CD14-positive monocyte (primary cell): ENCODE data around the gene PRDM7. TPM values are rescaled to one million over a fixed set of nuclear protein-coding genes. Genes with fewer than 3 reads are reported as not detected.

ENCODE experiments used
- DNase-seq, 3 donors: peaks; one replicate each; pipeline ENCODE4 v3.0.0-alpha.2; 2011 to 2022
- H2AFZ ChIP-seq: 2 replicates; pipeline ENCODE4 v1.6.0; 2012; ENCODE audit warnings: mild to moderate bottlenecking, low read depth, low read length, inconsistent platforms; ENCODE audit not compliant: insufficient read depth, poor library complexity, severe bottlenecking
- H3K27ac ChIP-seq, 2 donors: 1 replicate in 1 of 2; 2 replicates in 1 of 2; pipeline ENCODE4 v1.5.1; 2012 to 2013; ENCODE audit warnings: low read length in 2 of 2, control low read depth in 1 of 2, inconsistent platforms in 1 of 2, low read depth in 1 of 2, mild to moderate bottlenecking in 1 of 2
- H3K27me3 ChIP-seq, 2 donors: one replicate each; pipeline versions ENCODE4 v1.6.0 to v1.6.1; 2011 to 2013; ENCODE audit warnings: low read length in 2 of 2; ENCODE audit not compliant: control insufficient read depth in 2 of 2, insufficient read depth in 2 of 2
- H3K36me3 ChIP-seq, 2 donors: replicated peaks in 1 of 2; 1 replicate in 1 of 2; 2 replicates in 1 of 2; pipeline versions ENCODE4 v1.5.1 to v1.6.1; 2012 to 2013; ENCODE audit warnings: low read length in 2 of 2, control low read depth in 1 of 2, inconsistent platforms in 1 of 2, mild to moderate bottlenecking in 1 of 2; ENCODE audit not compliant: insufficient read depth in 2 of 2, control insufficient read depth in 1 of 2
- H3K4me1 ChIP-seq, 2 donors: 1 replicate in 1 of 2; 2 replicates in 1 of 2; pipeline versions ENCODE4 v1.5.1 to v1.6.1; 2012 to 2013; ENCODE audit warnings: low read length in 2 of 2, control low read depth in 1 of 2, inconsistent platforms in 1 of 2, mild to moderate bottlenecking in 1 of 2, moderate library complexity in 1 of 2; ENCODE audit not compliant: insufficient read depth in 2 of 2, control insufficient read depth in 1 of 2
- H3K4me2 ChIP-seq: replicated peaks from 2 replicates; pipeline ENCODE3; 2012; ENCODE audit warnings: low read length, moderate library complexity, mild to moderate bottlenecking; ENCODE audit not compliant: poor library complexity, severe bottlenecking; ENCODE audit errors: extremely low read depth
- H3K4me3 ChIP-seq, 3 experiments: fragments of 200-600 bp in 1 of 3; sonication (generic) in 1 of 3; replicated peaks in 1 of 3; 1 replicate in 2 of 3; 2 replicates in 1 of 3; pipeline ENCODE4 v1.5.1; 2011 to 2013; ENCODE audit warnings: low read length in 3 of 3, mild to moderate bottlenecking in 3 of 3, control low read depth in 2 of 3, low read depth in 2 of 3, inconsistent platforms in 1 of 3, moderate library complexity in 1 of 3
- H3K79me2 ChIP-seq: 2 replicates; pipeline ENCODE4 v1.6.0; 2012; ENCODE audit warnings: mild to moderate bottlenecking, control low read depth, inconsistent platforms, low read length, moderate library complexity; ENCODE audit not compliant: insufficient read depth
- H3K9ac ChIP-seq: 2 replicates; pipeline ENCODE4 v1.6.0; 2017; ENCODE audit warnings: low read length, mild to moderate bottlenecking; ENCODE audit not compliant: insufficient read depth, poor library complexity, severe bottlenecking
- H3K9me3 ChIP-seq, 2 donors: replicated peaks in 1 of 2; 1 replicate in 1 of 2; 2 replicates in 1 of 2; pipeline versions ENCODE4 v1.5.1 to v1.6.1; 2012 to 2013; ENCODE audit warnings: low read length in 2 of 2, control low read depth in 1 of 2; ENCODE audit not compliant: control insufficient read depth in 1 of 2, insufficient read depth in 1 of 2
- H4K20me1 ChIP-seq: 2 replicates; pipeline ENCODE4 v1.6.0; 2012; ENCODE audit warnings: mild to moderate bottlenecking, low read length, control low read depth, moderate library complexity; ENCODE audit not compliant: insufficient read depth
- H3K27ac Mint-ChIP-seq, 7 donors: one replicate each; pipeline ENCODE4 v1.8.0; 2020; ENCODE audit warnings: mild to moderate bottlenecking in 7 of 7, mixed read lengths in 7 of 7, moderate library complexity in 6 of 7, inconsistent platforms in 2 of 7
- H3K27me3 Mint-ChIP-seq, 3 donors: one replicate each; pipeline ENCODE4 v1.8.0; 2021 to 2022; ENCODE audit warnings: low read depth in 3 of 3, mild to moderate bottlenecking in 3 of 3, mixed read lengths in 3 of 3, moderate library complexity in 3 of 3, inconsistent platforms in 1 of 3
- H3K36me3 Mint-ChIP-seq, 2 donors: one replicate each; pipeline ENCODE4 v1.8.0; 2020; ENCODE audit warnings: mixed read lengths in 2 of 2, inconsistent platforms in 1 of 2, mild to moderate bottlenecking in 1 of 2
- H3K4me1 Mint-ChIP-seq: one replicate; pipeline ENCODE4 v1.8.0; 2020; ENCODE audit warnings: mild to moderate bottlenecking, mixed read lengths
- H3K4me3 Mint-ChIP-seq, 2 donors: one replicate each; pipeline ENCODE4 v1.8.0; 2020; ENCODE audit warnings: mild to moderate bottlenecking in 2 of 2, mixed read lengths in 2 of 2, moderate library complexity in 1 of 2
- H3K9me3 Mint-ChIP-seq, 7 donors: one replicate each; pipeline ENCODE4 v1.8.0; 2020 to 2022; ENCODE audit warnings: mixed read lengths in 7 of 7, mild to moderate bottlenecking in 6 of 7, moderate library complexity in 6 of 7, inconsistent platforms in 2 of 7
- CTCF ChIP-seq: fragments of 200-600 bp; IDR thresholded peaks from one replicate; pipeline ENCODE4 v1.8.0; 2022; ENCODE audit warnings: antibody characterized with exemption, mild to moderate bottlenecking
- WGBS: methylation state at CpG from one replicate; pipeline ENCODE4 v1.1.5; 2013; ENCODE audit warnings: missing lambda C conversion rate; ENCODE audit not compliant: insufficient coverage; 5-methylcytosine and 5-hydroxymethylcytosine counted together
- intact Hi-C, 2 donors: fragments of 100-400 bp; cut with micrococcal nuclease; formaldehyde crosslinking; loops; one replicate each; pipeline versions ENCODE4 v1.15.0 to v1.15.1; 2023
- polyA plus RNA-seq, 3 donors: library from polyadenylated mRNA; depleted of rRNA in 1 of 3; unstranded in 2 of 3; stranded (reverse) in 1 of 3; fragments of 300-500 nt in 2 of 3; fragments of >200 nt in 1 of 3; fragmentation: Illumina TruSeq in 2 of 3; gene quantifications; 1 replicate in 2 of 3; 2 replicates in 1 of 3; pipeline ENCODE4 v1.2.3, GENCODE V29; 2012 to 2021

PRDM7 gene
- polyA plus RNA-seq, 3 donors, result not detected

- intact Hi-C loops, result no loop called here
- TF ChIP-seq CTCF, result no peak
- Histone ChIP-seq H3K79me2 (no peaks in the 10 kb centered on the region), H3K36me3 (no peaks in the 10 kb centered on the region), H3K4me3 (no peak overlapping the region), H3K27me3 (no peaks in the 10 kb centered on the region), H3K4me1 (peaks cover 33 to 54% of the 10 kb centered on the region in 2 donors), H4K20me1 (no peaks in the 10 kb centered on the region), H3K9me3 (no peaks in the 10 kb centered on the region), H2AFZ (no peak overlapping the region), H3K27ac (peak overlapping the region in 1 of 2 donors; percentile 42), H3K4me2 (no peak overlapping the region), H3K9ac (no peak overlapping the region)
- peak overlapping the region in 6 of 7 donors; percentile 51 to 75 (median 74) for H3K27ac Mint-ChIP-seq
- H3K9me3 Mint-ChIP-seq, result peaks cover 0 to 3% (median 2%) of the 10 kb centered on the region in 7 donors
- no peak overlapping the region for H3K4me3 Mint-ChIP-seq
- peaks cover 55% of the 10 kb centered on the region for H3K4me1 Mint-ChIP-seq
- no CpG with 5 or more reads among the region's 4 CpGs for WGBS
- H3K27me3 Mint-ChIP-seq, result no peaks in the 10 kb centered on the region
- peak in 1 of 3 donors; percentile 32 for DNase-seq
- peaks cover 2 to 12% of the 10 kb centered on the region in 2 donors for H3K36me3 Mint-ChIP-seq
Observed at GRCh38 chr16:90084215-90084950, 7.3 kb upstream of the PRDM7 start.

- Histone ChIP-seq H3K4me2 (no peak overlapping the region), H3K79me2 (no peaks in the 10 kb centered on the region), H3K27ac (no peak overlapping the region), H3K9me3 (no peaks in the 10 kb centered on the region), H2AFZ (no peak overlapping the region), H3K4me1 (peaks cover 38 to 60% of the 10 kb centered on the region in 2 donors), H3K36me3 (no peaks in the 10 kb centered on the region), H3K27me3 (no peaks in the 10 kb centered on the region), H3K4me3 (no peak overlapping the region), H3K9ac (no peak overlapping the region), H4K20me1 (no peaks in the 10 kb centered on the region)
- Mint-ChIP-seq H3K9me3 (peaks cover 0 to 3% (median 2%) of the 10 kb centered on the region in 7 donors), H3K27me3 (no peaks in the 10 kb centered on the region), H3K4me3 (peak overlapping the region in 1 of 2 donors; percentile 92), H3K27ac (peak overlapping the region in 6 of 7 donors; percentile 18 to 97 (median 90)), H3K36me3 (peaks cover 2 to 12% of the 10 kb centered on the region in 2 donors), H3K4me1 (peaks cover 57% of the 10 kb centered on the region)
- no peak for DNase-seq
- 95% methylated on average over 7 of the region's 8 CpGs for WGBS
- no peak for TF ChIP-seq CTCF
- intact Hi-C loops, result no loop called here
Observed at GRCh38 chr16:90083139-90083538, 6.0 kb upstream of the PRDM7 start.
